AG04450 (cell line): ENCODE results near the gene NUDT14. TPM values are rescaled to one million over a fixed set of nuclear protein-coding genes. Genes with fewer than 3 reads are reported as not detected.

Experiments used
- CTCF ChIA-PET: fragments of 300-600, 350-600 bp; formaldehyde crosslinking; extraction: SDS; loops from one replicate; lab custom pipeline; 2022; ENCODE audit warnings: antibody characterized with exemption, inconsistent platforms; lab: Charles Lee
- POLR2A ChIA-PET: fragments of 350-600 bp; formaldehyde crosslinking; extraction: SDS; loops from one replicate; lab custom pipeline; 2021; ENCODE audit warnings: antibody characterized with exemption, inconsistent platforms; lab: Yijun Ruan, JAX
- DNase-seq: peaks from one replicate; pipeline ENCODE4 v3.0.0-alpha.2; 2011; ENCODE audit warnings: low read depth, low spot score
- H3K27ac ChIP-seq: one replicate; pipeline ENCODE4 v1.5.1; 2012; ENCODE audit warnings: low read depth, low read length, control low read depth
- H3K27me3 ChIP-seq: one replicate; pipeline ENCODE4 v1.6.0; 2012; ENCODE audit warnings: low read length; ENCODE audit not compliant: control insufficient read depth, insufficient read depth
- H3K4me3 ChIP-seq: 2 replicates; pipeline ENCODE4 v1.5.1; 2011; ENCODE audit warnings: mild to moderate bottlenecking, low read depth, low read length, control low read depth
- H3K9me3 ChIP-seq: 2 replicates; pipeline ENCODE4 v1.5.1; 2012; ENCODE audit warnings: low read length; ENCODE audit not compliant: control insufficient read depth, insufficient read depth
- CTCF ChIP-seq: IDR thresholded peaks from 2 replicates; pipeline ENCODE4 v1.5.1; 2011; ENCODE audit warnings: low read depth, low read length, control low read depth, inconsistent platforms
- polyA plus RNA-seq: library from polyadenylated mRNA; depleted of rRNA; stranded (reverse); fragments of >200 nt; gene quantifications from 2 replicates; pipeline ENCODE4 v1.2.3, GENCODE V29; 2011

Gene NUDT14
- polyA plus RNA-seq, 1 experiment, result 7.2 TPM

- Histone ChIP-seq H3K9me3 (no peaks in the 10 kb centered on the region; the same call in 1 of the 2 replicates), H3K27ac (no peak overlapping the region), H3K4me3 (no peak overlapping the region), H3K27me3 (peaks cover 16% of the 10 kb centered on the region)
- DNase-seq, result no peak
- POLR2A ChIA-PET, result no interaction called here
- no peak for TF ChIP-seq CTCF
- CTCF ChIA-PET, result interaction anchor here (1.7 kb wide), 1 partner anchor 9 kb away, joined by 4 read pairs; no protein-coding TSS in a partner anchor
Observed at GRCh38 chr14:105193916-105194782, 13.0 kb upstream of the NUDT14 start.

GRCh38 chr14:105192866-105193731 is 12.0 kb upstream of the NUDT14 start:
- Histone ChIP-seq H3K9me3 (peaks cover 10% of the 10 kb centered on the region), H3K27me3 (peaks cover 16% of the 10 kb centered on the region), H3K4me3 (no peak overlapping the region), H3K27ac (no peak overlapping the region)
- CTCF ChIA-PET, result no interaction called here
- no peak for TF ChIP-seq CTCF
- POLR2A ChIA-PET, result no interaction called here
- no peak for DNase-seq

- no peak for DNase-seq
- Histone ChIP-seq H3K27ac (no peak overlapping the region), H3K9me3 (peaks cover 14% of the 10 kb centered on the region), H3K27me3 (peaks cover 12% of the 10 kb centered on the region), H3K4me3 (no peak overlapping the region)
- TF ChIP-seq CTCF, result no peak
- CTCF ChIA-PET, result interaction anchor here (0.8 kb wide), 1 partner anchor 98 kb away, joined by 3 read pairs; no protein-coding TSS in a partner anchor
- POLR2A ChIA-PET, result no interaction called here
Observed at GRCh38 chr14:105187935-105188524, 6.9 kb upstream of the NUDT14 start.

- no peak for DNase-seq
- peaks cover 18% of the 10 kb centered on the region for H3K27me3 ChIP-seq
- no peak overlapping the region for H3K27ac ChIP-seq
- peaks cover 14% of the 10 kb centered on the region for H3K9me3 ChIP-seq
- POLR2A ChIA-PET, result no interaction called here
- CTCF ChIA-PET, result no interaction called here
- H3K4me3 ChIP-seq, result no peak overlapping the region
- no peak for TF ChIP-seq CTCF
Observed at GRCh38 chr14:105187116-105187515, 6.0 kb upstream of the NUDT14 start.
